C1 segment of cervical spinal cord (tissue), 14 donors: ENCODE measurements around the gene TMED10.
"Not testable (repeated sequence)": the region's sequence is repeated elsewhere in the genome, so short reads cannot be mapped to it uniquely, and the experiment has no call there.

Source experiments
- DNase-seq, 14 donors: peaks; one replicate each; lab custom pipeline; 2025; lab: John Stamatoyannopoulos, UW

The TMED10 gene

GRCh38 chr14:75191100-75191499, 14.7 kb upstream of the TMED10 start:
- DNase-seq, result no peak

GRCh38 chr14:75190023-75190422, 13.6 kb upstream of the TMED10 start:
- DNase-seq, result no peak

GRCh38 chr14:75188520-75189268, 12.3 kb upstream of the TMED10 start:
- peak in 5 of 14 donors; percentile 23 to 63 (median 23) for DNase-seq

GRCh38 chr14:75188086-75188485, 11.7 kb upstream of the TMED10 start:
- DNase-seq, result no peak

- DNase-seq, result no peak
These were observed 10.5 kb upstream of the TMED10 start for GRCh38 chr14:75186953-75187352.

- DNase-seq, result no peak
These were observed 9.0 kb upstream of the TMED10 start for GRCh38 chr14:75185251-75186040.

GRCh38 chr14:75184492-75184891, 8.1 kb upstream of the TMED10 start:
- DNase-seq, result no peak

GRCh38 chr14:75184039-75184438, 7.6 kb upstream of the TMED10 start:
- no peak for DNase-seq

GRCh38 chr14:75183225-75183624, 6.8 kb upstream of the TMED10 start:
- DNase-seq, result no peak

- DNase-seq, result no peak
These were observed 6.4 kb upstream of the TMED10 start for GRCh38 chr14:75182821-75183220.

- not testable (repeated sequence) for DNase-seq
These were observed 5.8 kb upstream of the TMED10 start for GRCh38 chr14:75182163-75182562.

- no peak for DNase-seq
These were observed 5.1 kb upstream of the TMED10 start for GRCh38 chr14:75181293-75182062.

- no peak for DNase-seq
These were observed 703 bp downstream of the TMED10 start for GRCh38 chr14:75175677-75176141.

GRCh38 chr14:75174066-75174465, 2.3 kb downstream of the TMED10 start:
- no peak for DNase-seq

GRCh38 chr14:75170772-75171171, 5.6 kb downstream of the TMED10 start:
- DNase-seq, result no peak

- DNase-seq, result no peak
These were observed 7.7 kb downstream of the TMED10 start for GRCh38 chr14:75168586-75169335.

- DNase-seq, result no peak
These were observed 9.1 kb downstream of the TMED10 start for GRCh38 chr14:75167325-75167724.

GRCh38 chr14:75165586-75166391, 10.6 kb downstream of the TMED10 start:
- peak in 12 of 14 donors; percentile 3 to 86 (median 61) for DNase-seq

- no peak for DNase-seq
These were observed 11.6 kb downstream of the TMED10 start for GRCh38 chr14:75164809-75165208.

- DNase-seq, result no peak
These were observed 12.7 kb downstream of the TMED10 start for GRCh38 chr14:75163677-75164076.
